Amniotic epithelial cell (primary cell): ENCODE results near the gene KDM1A.

ENCODE experiments used
- DNase-seq: peaks from one replicate; pipeline ENCODE4 v3.0.0-alpha.2; 2010; ENCODE audit warnings: low read depth

KDM1A gene

DNA sequence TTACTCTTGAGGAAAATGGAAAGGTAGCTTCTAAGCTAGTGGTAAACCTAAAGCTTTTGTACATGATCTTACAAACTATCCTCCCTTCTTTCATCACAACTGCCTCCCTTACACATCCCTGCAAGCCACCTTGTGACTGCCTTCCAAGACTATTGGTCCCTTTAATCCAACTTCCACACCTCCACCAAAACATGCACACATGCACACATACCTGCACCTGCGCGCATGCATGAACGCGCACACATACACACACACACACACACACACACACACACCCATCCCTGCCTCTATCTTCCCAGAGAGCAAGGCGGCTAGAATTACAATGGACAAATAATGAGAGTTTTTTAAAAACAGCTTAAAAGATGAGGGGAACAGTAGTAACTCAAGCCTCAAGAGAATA lies 91.1 kb downstream of the KDM1A start:
- DNase-seq: no peak

DNA sequence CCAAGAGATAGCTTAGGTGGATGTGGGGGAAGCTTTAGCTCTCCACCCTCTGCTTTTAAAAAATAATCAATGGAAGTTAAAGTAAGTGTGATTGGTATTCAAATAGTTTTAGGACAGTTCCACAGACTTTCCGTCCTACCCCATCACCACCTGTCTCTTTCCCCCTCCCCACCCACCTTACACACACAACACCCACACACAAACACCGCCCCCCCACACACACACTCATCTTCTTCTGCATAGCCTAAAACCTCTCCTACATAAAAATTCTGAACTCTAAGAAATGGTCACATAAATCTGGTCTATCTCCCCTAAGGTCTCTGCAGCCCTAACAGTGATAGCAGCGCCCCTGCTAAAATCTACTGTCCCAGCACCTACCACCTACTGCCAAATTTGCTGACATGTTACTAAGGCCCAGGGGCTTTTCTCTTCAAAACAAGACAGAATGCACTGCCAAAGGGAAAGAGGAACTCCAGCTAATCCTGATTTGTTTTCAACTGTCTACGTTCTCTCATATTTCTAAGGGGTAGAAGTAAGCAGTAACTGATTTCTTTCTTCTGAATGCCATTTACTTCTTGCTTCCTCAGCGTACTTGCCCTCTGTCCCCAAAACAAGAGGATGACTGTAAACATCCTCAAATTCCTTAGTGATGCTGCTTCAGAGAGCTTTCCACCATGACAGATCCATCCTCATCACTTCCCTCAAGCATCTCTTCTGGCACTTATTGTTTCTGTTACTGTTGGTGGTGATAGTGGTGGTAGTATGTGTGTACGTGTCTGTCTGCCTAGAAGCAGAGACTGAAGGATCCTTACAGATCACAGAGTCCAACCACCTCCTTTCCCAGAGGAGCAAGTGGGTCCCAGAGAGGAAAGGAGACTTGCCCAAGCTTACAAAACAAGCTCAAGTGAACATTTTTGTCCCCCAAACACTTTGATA lies 92.6 kb downstream of the KDM1A start:
- DNase-seq: no peak

DNA sequence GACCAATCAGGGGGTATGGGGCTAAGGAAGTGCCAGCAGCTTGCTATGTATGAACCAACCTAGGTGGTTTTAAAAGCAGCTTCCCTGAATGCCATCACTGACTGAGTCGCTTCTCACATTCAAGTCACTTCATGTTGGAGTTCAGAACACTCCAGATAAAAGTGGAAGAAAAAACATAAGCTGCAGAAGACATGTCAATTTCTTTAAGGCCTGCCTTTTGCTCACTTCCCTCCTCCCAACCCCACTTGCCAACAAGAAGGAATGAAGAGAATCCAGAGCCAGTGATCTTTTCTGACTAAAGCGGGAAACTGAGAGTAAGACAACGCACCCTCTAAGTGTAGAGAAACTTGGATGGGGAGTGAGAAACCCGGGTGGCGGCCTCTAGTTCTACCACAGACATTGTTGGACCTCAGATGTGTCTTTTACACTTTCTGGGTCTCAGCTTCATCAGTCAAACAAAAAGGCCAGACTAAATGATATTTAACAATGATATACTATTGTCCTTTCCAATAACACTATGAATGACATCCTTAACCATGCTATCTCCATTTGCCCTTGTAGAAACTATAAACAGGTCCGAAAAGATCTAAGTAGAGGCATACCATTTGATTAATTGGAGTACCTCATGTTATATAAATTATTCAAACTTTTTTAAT lies 95.3 kb downstream of the KDM1A start:
- DNase-seq: no peak

DNA sequence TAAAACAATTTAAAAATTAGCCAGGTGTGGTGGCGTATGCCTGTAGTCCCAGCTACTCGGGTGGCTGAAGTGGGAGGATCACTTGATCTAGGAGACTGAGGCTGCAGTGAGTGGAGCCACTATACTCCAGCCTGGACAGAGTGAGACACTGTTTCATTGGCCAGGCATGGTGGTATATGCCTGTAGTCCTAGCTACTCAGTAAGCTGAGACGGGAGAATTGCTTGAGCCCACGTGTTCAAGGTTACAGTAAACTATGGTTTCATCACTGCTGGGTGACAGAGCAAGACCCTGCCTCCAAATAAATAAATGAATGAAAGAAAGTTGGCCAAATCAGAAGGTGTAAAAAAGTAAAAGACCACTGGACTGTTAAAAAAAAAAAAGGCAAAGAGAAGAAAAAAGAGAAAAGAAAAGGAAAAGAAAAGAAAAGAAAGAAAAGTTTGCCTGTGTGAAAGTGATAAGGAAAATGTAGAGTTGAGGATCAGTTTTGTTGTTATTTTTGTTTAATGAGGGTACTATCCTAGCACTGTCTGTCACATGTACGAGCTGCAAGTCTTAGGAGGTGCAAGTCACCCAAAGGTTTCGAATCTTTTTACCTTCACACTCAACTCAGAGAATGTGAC lies 97.1 kb downstream of the KDM1A start:
- DNase-seq: no peak

DNA sequence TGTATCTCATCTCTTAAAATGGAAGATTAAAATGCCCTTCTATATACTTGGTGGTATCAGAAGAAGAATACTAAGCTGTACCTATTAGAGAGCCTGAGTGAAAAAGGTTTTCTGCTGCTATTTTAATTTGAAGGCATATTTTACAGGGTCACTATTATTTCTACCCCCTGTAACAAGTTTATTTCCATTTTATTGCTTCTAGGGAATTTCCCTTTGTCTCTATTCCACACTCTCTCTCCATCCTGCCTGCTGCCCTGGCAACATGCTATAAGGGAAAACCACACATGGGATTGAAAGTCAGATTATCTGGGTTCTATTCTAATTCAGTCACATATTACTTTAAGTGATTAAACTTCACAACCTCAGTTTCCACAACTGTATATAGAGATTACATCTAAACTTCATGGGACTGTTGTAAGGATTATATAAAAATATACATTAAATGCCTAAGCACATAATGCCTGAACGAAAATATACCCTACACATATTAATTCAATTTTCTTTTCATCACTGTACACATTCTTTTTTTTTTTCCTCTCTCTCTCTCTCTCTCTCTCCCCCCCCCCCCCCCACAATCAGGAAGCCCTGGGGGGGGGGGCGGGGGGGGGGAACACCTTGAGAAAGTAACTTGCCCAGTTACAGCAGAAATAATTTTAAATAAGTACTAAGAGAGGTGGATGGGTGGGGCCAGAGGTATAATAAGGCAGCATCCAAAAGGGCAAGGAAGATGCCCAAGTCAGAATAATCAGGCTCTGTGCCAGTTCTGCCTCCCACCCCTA lies 97.8 kb downstream of the KDM1A start:
- DNase-seq: no peak

DNA sequence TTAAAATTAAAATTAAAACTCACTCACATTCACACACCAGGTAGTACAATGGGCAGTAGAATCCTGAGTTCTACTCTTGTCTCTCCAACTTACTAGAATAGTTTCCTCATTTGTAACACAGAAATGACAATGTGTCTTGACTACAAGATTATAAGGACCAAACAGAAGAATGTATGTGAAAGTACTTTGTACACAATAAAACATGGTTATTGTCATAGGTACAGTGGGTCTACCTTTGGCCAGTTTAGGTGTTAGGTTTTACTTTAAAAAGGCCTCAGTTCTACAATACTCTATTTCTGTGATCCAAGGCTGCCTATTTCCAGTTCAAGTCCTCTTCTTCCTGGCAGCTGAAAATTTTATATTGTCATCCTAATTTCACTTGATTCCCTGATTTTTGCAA lies 99.1 kb downstream of the KDM1A start:
- no peak for DNase-seq

DNA sequence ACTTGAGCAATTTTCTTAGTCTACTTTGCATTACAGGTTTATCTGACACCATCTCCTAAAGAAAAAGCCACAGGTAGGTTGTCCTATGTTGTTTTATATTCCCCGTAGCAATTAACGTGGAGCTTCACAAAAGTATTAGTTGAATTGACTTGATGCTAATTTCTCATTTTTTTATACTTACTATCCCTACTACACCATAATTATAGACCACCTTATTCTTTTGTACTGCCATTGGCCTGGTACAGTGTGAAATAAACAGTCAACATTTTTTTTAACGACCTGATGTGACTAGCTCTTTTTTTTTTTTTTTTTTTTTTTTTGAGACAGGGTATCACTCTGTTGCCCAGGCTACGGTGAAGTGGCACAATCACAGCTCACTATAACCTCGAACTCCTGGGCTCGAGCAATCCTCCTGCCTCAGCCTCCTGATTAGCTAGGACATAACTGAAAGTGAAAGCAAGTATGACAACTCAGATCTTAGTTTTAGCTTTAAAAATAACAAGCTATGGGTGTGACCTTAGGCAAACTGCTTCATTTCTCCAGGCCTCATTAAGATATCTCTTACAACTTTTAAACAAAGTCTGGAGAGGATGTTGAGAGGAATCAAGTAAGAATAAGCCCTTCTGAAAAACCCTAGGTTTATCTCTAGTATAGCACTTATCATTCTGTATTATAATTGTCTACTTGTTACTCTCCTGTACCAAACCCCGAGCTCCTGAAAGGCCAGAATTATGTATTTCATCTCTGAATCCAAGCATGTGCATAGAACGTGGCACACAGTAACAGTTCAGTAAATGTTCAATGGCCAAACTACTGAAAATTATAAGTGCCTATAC lies 99.9 kb downstream of the KDM1A start:
- peak; percentile 46 for DNase-seq

DNA sequence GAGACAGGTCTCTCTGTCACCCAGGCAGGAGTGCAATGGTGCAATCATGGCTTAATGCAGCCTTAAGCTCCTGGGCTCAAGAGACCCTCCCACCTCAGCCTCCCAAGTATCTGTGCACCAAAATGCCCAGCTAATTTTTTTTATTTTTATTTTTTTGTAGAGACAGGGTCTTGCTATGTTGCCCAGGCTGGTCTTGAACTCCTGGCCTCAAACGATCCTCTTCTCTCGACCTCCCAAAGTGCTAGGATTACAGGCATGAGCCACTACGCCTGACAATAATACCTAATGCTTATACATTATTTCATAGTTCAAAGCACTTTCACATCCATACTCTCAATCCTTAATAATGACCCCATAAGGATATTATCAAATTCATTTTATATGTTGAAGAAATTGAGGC lies 101.1 kb downstream of the KDM1A start:
- DNase-seq: no peak

DNA sequence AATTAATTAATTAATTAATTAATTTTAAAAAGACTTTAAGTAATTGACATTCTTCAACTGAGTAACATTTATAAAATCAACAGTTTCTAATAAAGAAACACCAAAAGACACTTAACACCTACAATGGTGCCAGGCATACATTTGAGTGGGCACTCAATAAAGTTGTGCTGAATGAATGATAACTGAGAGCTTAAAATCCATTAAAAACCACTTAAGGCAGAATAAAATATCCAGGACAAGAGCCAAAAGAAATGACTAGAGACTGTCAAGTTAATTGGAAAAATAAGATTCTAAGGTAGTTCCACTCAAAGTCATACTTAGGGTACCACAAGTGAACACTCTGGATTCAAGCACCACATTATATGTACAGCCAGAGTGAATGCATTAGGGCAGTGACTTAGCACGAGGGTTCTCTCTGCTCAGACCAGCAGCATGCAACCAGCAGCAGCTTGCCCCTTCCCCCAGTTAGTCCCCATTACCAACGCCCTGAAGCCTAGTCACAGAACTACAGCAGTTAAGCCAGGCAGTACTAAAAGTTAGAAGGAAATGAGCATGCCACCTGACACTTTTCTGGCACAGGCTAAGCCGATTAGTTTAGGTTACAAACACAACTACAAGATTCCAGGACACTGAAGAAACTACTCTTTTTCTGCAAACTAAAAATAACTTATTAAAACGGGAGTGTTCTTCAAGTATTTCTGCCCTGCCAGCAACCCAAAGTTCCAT lies 102.9 kb downstream of the KDM1A start:
- DNase-seq: peak; percentile 33

DNA sequence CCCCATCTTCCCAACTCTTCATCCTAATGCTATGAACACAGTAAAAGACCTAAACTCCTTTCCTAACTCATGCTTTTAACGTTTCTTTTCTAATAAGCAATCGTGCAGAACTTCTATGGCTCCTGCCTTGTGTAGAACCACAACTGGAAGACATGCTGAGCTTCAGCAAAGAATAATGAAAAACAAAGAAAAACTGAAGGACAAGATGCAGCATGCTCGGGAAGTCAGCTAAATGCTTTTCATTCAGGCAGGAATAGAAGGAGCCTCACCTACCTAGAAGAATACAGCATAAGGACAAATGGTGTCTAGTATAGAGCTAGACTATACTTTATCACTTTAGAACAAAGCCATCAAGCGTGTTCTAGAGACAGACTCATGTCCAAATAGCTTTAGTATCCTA lies 103.5 kb downstream of the KDM1A start:
- DNase-seq: no peak

DNA sequence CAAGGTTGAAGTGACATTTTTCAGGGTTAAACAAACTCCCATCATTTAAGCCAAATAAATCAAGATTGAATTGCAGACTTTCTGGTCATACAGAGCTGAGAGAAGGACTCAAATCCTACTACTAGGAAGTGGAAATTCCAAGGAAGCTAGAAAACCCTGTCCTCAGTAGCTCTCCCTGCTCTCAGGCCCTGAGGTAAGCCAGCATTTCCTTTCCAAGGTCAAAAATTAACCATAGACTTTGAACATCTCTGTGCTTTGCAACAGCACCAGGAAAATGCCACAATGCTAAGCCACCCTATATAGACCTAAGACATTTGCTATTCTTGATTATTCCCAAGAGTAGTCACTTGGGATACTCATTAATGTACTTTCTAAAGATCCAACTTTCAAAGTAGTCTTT lies 104.3 kb downstream of the KDM1A start:
- DNase-seq: no peak

DNA sequence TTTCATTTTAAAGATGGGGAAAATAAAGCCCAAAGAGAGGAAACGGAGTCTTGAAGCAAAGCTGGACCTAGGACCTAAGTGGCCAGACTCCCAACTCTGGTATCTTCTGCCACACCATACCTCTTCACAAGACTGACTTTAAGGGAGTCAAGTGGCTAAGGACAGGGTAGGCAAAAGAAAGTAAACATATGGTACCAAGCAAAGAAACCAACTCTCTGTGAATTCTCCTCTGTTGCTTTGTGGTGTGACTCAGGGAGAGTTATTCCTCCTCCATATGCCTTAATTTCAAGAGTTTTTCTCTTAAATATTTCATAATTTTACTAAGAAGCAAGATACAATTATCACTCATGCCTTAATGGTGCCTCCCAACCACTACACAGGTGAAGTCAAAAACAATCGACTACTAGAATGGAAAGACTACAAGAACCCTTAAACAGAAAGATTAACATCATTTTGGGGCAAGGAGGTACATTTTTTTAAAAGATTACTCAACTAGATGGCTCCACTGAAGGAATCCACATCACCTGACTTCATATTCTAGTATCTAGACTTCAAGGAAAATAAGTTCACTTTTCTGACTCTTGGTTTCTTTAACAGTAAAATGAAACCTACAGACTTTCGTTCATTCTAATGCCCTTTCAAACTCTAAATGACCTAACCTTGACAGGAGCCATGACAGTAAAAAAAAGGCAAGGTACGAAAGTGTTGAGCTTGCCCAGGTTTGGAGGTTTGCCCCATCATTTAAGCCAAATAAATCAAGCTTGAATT lies 105.2 kb downstream of the KDM1A start:
- no peak for DNase-seq

DNA sequence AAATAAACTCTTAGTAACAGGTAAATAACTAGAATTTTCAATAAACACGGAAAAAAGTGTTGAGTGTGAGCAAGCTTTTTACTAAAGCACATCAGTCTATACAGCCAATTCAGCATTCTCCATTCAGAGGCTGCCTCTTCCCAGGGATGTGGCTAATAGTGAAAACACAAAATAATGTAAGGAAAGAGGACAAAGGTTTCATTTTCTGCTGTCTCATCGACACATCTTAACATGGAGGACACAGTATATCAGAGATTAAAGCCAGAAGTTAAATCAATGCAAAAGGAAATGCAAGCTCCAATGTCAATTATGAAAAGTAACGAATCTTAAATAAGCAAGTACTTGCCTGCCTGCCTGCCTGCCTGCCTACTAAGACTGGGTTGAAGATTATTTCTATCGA lies 106.2 kb downstream of the KDM1A start:
- no peak for DNase-seq

DNA sequence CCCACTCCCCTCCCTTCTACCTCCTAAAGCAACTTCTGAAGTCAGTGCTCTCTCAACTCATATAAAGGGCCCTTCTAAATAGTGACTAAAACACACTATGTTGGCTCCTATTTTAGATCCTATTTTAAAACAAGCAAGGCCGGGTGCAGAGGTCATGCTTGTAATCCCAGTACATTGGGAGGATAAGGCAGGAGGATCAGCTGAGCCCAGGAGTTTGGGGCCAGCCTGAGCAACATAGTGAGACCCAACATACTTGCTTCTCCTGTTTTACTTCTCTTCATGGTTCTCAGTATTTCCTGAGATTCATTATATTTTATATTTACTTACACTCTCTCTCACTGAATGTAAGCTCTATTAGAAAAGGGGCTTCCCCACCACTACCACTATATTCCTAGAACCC lies 106.9 kb downstream of the KDM1A start:
- DNase-seq: no peak

DNA sequence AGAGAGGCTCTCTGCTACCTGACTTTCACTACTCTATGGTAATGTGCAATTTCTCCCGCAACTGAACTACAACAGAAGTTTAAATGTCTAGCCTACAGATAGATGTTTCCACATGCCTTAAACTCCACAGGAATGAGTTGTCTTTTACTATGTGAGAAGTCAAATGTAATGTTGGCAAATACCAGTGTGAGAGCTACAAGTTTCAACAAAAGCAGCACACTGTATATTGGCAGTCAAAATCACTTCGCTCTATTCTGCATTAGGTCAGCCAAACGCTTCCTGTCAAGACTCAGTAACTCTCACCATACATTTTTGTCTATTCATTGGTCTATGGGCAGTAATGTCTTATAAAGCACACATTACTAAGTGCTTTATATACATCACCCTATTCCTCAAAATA lies 107.5 kb downstream of the KDM1A start:
- peak; percentile 78 for DNase-seq

DNA sequence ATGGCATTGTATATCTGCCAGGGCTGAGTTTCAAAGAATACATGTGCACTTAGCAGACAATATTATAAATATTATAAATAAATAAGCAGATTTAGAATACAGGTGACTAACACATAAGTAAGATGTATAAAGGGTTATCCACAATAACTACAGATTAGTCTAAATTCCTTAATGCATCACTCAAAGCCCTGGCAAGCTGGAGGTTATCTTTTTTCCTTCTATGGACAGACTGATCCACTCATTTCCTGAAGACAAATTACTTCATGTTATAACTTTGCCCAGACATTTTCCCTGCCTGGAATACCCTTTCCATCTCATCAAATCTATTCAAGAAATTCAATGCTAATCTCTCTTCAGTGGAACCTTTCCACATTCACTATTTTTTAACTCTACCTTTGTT lies 110.6 kb downstream of the KDM1A start:
- peak; percentile 45 for DNase-seq

DNA sequence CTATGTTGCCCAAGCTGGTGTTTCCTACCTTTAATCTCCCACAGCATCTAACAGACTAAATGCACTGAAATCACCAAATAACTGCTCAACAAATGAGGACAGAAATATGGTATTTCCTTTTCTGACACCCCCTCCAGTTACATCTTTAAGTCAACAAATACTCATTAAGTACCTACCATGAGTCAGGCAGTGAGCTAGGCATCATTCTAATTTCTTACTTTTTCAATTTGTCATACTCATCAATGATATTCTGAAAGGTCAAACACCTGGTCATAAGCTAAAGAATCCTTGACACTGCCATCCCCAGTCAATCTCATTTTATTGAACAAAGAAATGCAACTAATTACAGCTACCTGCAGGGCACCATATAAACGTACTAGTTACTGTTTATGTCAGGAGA lies 112.8 kb downstream of the KDM1A start:
- no peak for DNase-seq
